Testis (tissue), 3 donors: ENCODE data around the gene LSM12. TPM values are rescaled to one million over a fixed set of nuclear protein-coding genes. Genes with fewer than 3 reads are reported as not detected.

Source experiments
- DNase-seq: peaks from one replicate; pipeline ENCODE4 v3.0.0-alpha.2; 2019
- H3K27ac ChIP-seq, 2 donors: fragments of 200-600 bp; sonication (generic); one replicate each; pipeline ENCODE4 v1.5.1; 2019
- H3K27me3 ChIP-seq: fragments of 200-600 bp; sonication (generic); one replicate; pipeline ENCODE4 v1.5.1; 2019
- H3K36me3 ChIP-seq: fragments of 200-600 bp; sonication (generic); one replicate; pipeline ENCODE4 v1.5.1; 2017; ENCODE audit warnings: low read depth; ENCODE audit errors: missing control alignments
- H3K4me1 ChIP-seq: fragments of 200-600 bp; sonication (generic); one replicate; pipeline ENCODE4 v1.5.1; 2019
- H3K4me3 ChIP-seq, 2 donors: fragments of 200-600 bp; sonication (generic); one replicate each; pipeline ENCODE4 v1.5.1; 2017 to 2019
- H3K9me3 ChIP-seq: fragments of 200-600 bp; sonication (generic); one replicate; pipeline ENCODE4 v1.5.1; 2017
- CTCF ChIP-seq, 3 experiments: fragments of 450-650 bp in 2 of 3; fragments of 200-600 bp in 1 of 3; sonication (generic) in 1 of 3; IDR thresholded peaks; one replicate each; pipeline ENCODE4 v1.5.1; 2016 to 2019; ENCODE audit warnings: antibody characterized with exemption in 3 of 3, mild to moderate bottlenecking in 2 of 3, moderate library complexity in 1 of 3
- POLR2A ChIP-seq: fragments of 450-650 bp; IDR thresholded peaks from one replicate; pipeline ENCODE4 v1.6.1; 2017; ENCODE audit warnings: antibody characterized with exemption, mild to moderate bottlenecking, moderate library complexity
- WGBS, 2 donors: methylation state at CpG; one replicate each; pipeline ENCODE4 v1.1.5; 2018; 5-methylcytosine and 5-hydroxymethylcytosine counted together
- intact Hi-C: fragments of 100-400 bp; cut with DNase I; formaldehyde crosslinking; loops from one replicate; pipeline ENCODE4 v1.15.1; 2023; ENCODE audit warnings: low total_unique reads
- polyA plus RNA-seq: library from polyadenylated mRNA; stranded (reverse); fragments of 350-450 nt; fragmentation: Illumina TruSeq; extraction: RNeasy Lipid Tissue Mini Kit (QIAGEN cat#74804); gene quantifications from one replicate; pipeline ENCODE4 v1.2.3, GENCODE V29; 2014; ENCODE audit warnings: low read depth, low replicate concordance; ENCODE audit not compliant: insufficient read depth
- total RNA-seq, 2 donors: library from RNA; depleted of rRNA; stranded (reverse); fragments of >200 nt; gene quantifications; one replicate each; pipeline ENCODE4 v1.2.3, GENCODE V29; 2016

LSM12 gene
- total and polyA plus RNA-seq, 3 donors from 2014 or later = 52.7 to 74.4 (median 57.6) TPM

- Histone ChIP-seq H3K36me3 (no peaks in the 10 kb centered on the region), H3K27ac (no peak overlapping the region), H3K9me3 (no peaks in the 10 kb centered on the region), H3K4me1 (peaks cover 8% of the 10 kb centered on the region), H3K27me3 (no peaks in the 10 kb centered on the region), H3K4me3 (no peak overlapping the region)
- intact Hi-C loops = no loop called here
- DNase-seq = no peak
- 88 to 93% methylated on average over 6 to 7 of the region's 7 CpGs for WGBS, 2 donors
- TF ChIP-seq CTCF (IDR thresholded peaks at IDR 0.05) (no peak), POLR2A (no peak)
These were observed 18.4 kb upstream of the LSM12 start for GRCh38 chr17:44084921-44085320.

- no peak overlapping the region for H3K4me3 ChIP-seq
- intact Hi-C loops = no loop called here
- H3K27me3 ChIP-seq = no peaks in the 10 kb centered on the region
- peaks cover 8% of the 10 kb centered on the region for H3K4me1 ChIP-seq
- H3K36me3 ChIP-seq = no peaks in the 10 kb centered on the region
- WGBS, 2 donors = 73 to 75% methylated on average over 10 of the region's 10 CpGs
- no peak for DNase-seq
- H3K9me3 ChIP-seq = no peaks in the 10 kb centered on the region
- TF ChIP-seq CTCF (IDR thresholded peaks at IDR 0.05) (no peak), POLR2A (no peak)
- no peak overlapping the region for H3K27ac ChIP-seq
These were observed 17.7 kb upstream of the LSM12 start for GRCh38 chr17:44084131-44084538.

- Histone ChIP-seq H3K36me3 (no peaks in the 10 kb centered on the region), H3K9me3 (no peaks in the 10 kb centered on the region), H3K27me3 (no peaks in the 10 kb centered on the region), H3K4me3 (no peak overlapping the region), H3K27ac (no peak overlapping the region), H3K4me1 (peaks cover 8% of the 10 kb centered on the region)
- WGBS, 2 donors = 90% methylated on average over 3 to 12 of the region's 12 CpGs
- intact Hi-C loops = no loop called here
- DNase-seq = no peak
- TF ChIP-seq CTCF (IDR thresholded peaks at IDR 0.05) (no peak), POLR2A (no peak)
These were observed 16.9 kb upstream of the LSM12 start for GRCh38 chr17:44083250-44083849.

- H3K4me3 ChIP-seq = no peak overlapping the region
- no peak for DNase-seq
- no peak for TF ChIP-seq CTCF (IDR thresholded peaks at IDR 0.05)
- no peak for TF ChIP-seq POLR2A
- no peaks in the 10 kb centered on the region for H3K27me3 ChIP-seq
- H3K27ac ChIP-seq = no peak overlapping the region
- 82 to 88% methylated on average over 21 of the region's 21 CpGs for WGBS, 2 donors
- intact Hi-C loops = no loop called here
- H3K4me1 ChIP-seq = peaks cover 10% of the 10 kb centered on the region
- H3K9me3 ChIP-seq = no peaks in the 10 kb centered on the region
- no peaks in the 10 kb centered on the region for H3K36me3 ChIP-seq
These were observed 15.9 kb upstream of the LSM12 start for GRCh38 chr17:44082256-44082927.

GRCh38 chr17:44081681-44082080, 15.2 kb upstream of the LSM12 start:
- Histone ChIP-seq H3K27ac (no peak overlapping the region), H3K36me3 (no peaks in the 10 kb centered on the region), H3K4me1 (peaks cover 4% of the 10 kb centered on the region), H3K4me3 (no peak overlapping the region), H3K27me3 (no peaks in the 10 kb centered on the region), H3K9me3 (no peaks in the 10 kb centered on the region)
- no peak for DNase-seq
- TF ChIP-seq POLR2A (no peak), CTCF (IDR thresholded peaks at IDR 0.05) (no peak)
- 89 to 90% methylated on average over 3 of the region's 3 CpGs for WGBS, 2 donors
- intact Hi-C loops = no loop called here
